Neural progenitor cell (in vitro differentiated cells): ENCODE results near the gene C6orf132. TPM values are rescaled to one million over a fixed set of nuclear protein-coding genes. Genes with fewer than 3 reads are reported as not detected.

ENCODE experiments used
- DNase-seq: peaks from one replicate; pipeline ENCODE4 v3.0.0-alpha.2; 2016; ENCODE audit warnings: low spot score
- H2AFZ ChIP-seq: fragments of 200-600 bp; sonication (generic); replicated peaks from 2 replicates; pipeline ENCODE4 v1.6.1; 2016; ENCODE audit warnings: antibody characterized with exemption
- H3F3A ChIP-seq: fragments of 200-600 bp; sonication (generic); 2 replicates; pipeline ENCODE4 v1.6.1; 2016; ENCODE audit warnings: antibody characterized with exemption, low read depth
- H3K27ac ChIP-seq: fragments of 200-600 bp; sonication (generic); 2 replicates; pipeline ENCODE4 v1.5.1; 2016; ENCODE audit warnings: mild to moderate bottlenecking
- H3K27me3 ChIP-seq: fragments of 200-600 bp; sonication (generic); 2 replicates; pipeline ENCODE4 v1.6.1; 2016; ENCODE audit warnings: mild to moderate bottlenecking, moderate library complexity
- H3K36me3 ChIP-seq: fragments of 200-600 bp; sonication (generic); 2 replicates; pipeline ENCODE4 v1.5.1; 2016
- H3K4me1 ChIP-seq: fragments of 200-600 bp; sonication (generic); 2 replicates; pipeline ENCODE4 v1.6.1; 2016; ENCODE audit warnings: mixed run types
- H3K4me2 ChIP-seq: fragments of 200-600 bp; sonication (generic); 2 replicates; pipeline ENCODE4 v1.6.1; 2016
- H3K4me3 ChIP-seq: fragments of 200-600 bp; sonication (generic); 2 replicates; pipeline ENCODE4 v1.5.1; 2016
- H3K79me2 ChIP-seq: fragments of 200-600 bp; sonication (generic); 2 replicates; pipeline ENCODE4 v1.6.1; 2016; ENCODE audit warnings: low read depth
- H3K9ac ChIP-seq: fragments of 200-600 bp; sonication (generic); 2 replicates; pipeline ENCODE4 v1.6.1; 2016
- H3K9me3 ChIP-seq: fragments of 200-600 bp; sonication (generic); 2 replicates; pipeline ENCODE4 v1.5.1; 2016; ENCODE audit warnings: low read depth
- H4K20me1 ChIP-seq: fragments of 200-600 bp; sonication (generic); 2 replicates; pipeline ENCODE4 v1.6.1; 2016; ENCODE audit warnings: low read depth
- H3K27ac Mint-ChIP-seq: 3 replicates; pipeline ENCODE4 v1.8.0; 2021; ENCODE audit warnings: mixed read lengths
- H3K27me3 Mint-ChIP-seq: 2 replicates; pipeline ENCODE4 v1.8.0; 2022; ENCODE audit warnings: low read depth, mild to moderate bottlenecking, inconsistent platforms, moderate library complexity, mixed read lengths; ENCODE audit not compliant: insufficient read depth
- H3K36me3 Mint-ChIP-seq: 3 replicates; pipeline ENCODE4 v1.8.0; 2021; ENCODE audit warnings: mixed read lengths
- H3K4me1 Mint-ChIP-seq: 3 replicates; pipeline ENCODE4 v1.8.0; 2021; ENCODE audit warnings: mixed read lengths
- H3K4me3 Mint-ChIP-seq: 3 replicates; pipeline ENCODE4 v1.8.0; 2021; ENCODE audit warnings: mild to moderate bottlenecking, moderate library complexity, mixed read lengths
- H3K9me3 Mint-ChIP-seq: 3 replicates; pipeline ENCODE4 v1.8.0; 2020; ENCODE audit warnings: mixed read lengths
- EZH2 ChIP-seq: fragments of 200-600 bp; sonication (generic); IDR thresholded peaks from 2 replicates; pipeline ENCODE4 v1.6.1; 2017; ENCODE audit warnings: antibody characterized with exemption, mild to moderate bottlenecking, moderate library complexity
- EZH2phosphoT487 ChIP-seq: fragments of 200-600 bp; sonication (generic); IDR thresholded peaks from 2 replicates; pipeline ENCODE4 v1.6.1; 2017; ENCODE audit warnings: antibody characterized with exemption
- total RNA-seq: library from RNA; depleted of rRNA; stranded (reverse); fragments of >200 nt; gene quantifications from 2 replicates; pipeline ENCODE4 v1.2.3, GENCODE V29; 2015; ENCODE audit warnings: low replicate concordance
- TF ChIP-seq, protein P1 (sequence below): fragments of 200-600 bp; sonication (generic); IDR thresholded peaks from 2 replicates; pipeline ENCODE4 v1.5.1; 2017; ENCODE audit warnings: antibody characterized with exemption, mild to moderate bottlenecking

C6orf132 gene
- total RNA-seq, 1 donor from 2014 or later: 1.8 TPM

DNA sequence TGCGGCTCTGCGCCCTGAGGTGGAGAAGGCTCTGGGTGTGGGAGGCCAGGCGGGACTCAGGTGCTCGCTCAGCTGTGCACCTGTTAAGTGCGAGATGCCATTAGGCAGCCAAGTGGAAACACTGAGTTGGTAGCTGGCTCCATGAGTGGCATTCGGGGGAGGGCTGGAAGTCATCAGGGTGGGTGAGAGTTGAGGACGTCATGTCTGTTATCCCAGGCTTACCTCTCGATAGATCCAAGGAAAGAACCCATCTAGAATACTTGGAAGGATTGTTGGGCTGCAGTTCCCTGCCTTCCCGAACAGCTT, 50.7 kb downstream of the C6orf132 start:
- no peaks in the 10 kb centered on the region for H3K4me1 Mint-ChIP-seq
- no peaks in the 10 kb centered on the region for H3K9me3 Mint-ChIP-seq
- no peak overlapping the region for H3K4me2 ChIP-seq
- H4K20me1 ChIP-seq: no peaks in the 10 kb centered on the region
- no peak overlapping the region for H3K27ac ChIP-seq
- H3K9me3 ChIP-seq: no peaks in the 10 kb centered on the region
- H3K27me3 Mint-ChIP-seq: peaks cover 2% of the 10 kb centered on the region
- H3F3A ChIP-seq: no peaks in the 10 kb centered on the region
- no peaks in the 10 kb centered on the region for H3K36me3 Mint-ChIP-seq
- H3K36me3 ChIP-seq: no peaks in the 10 kb centered on the region
- H3K4me3 ChIP-seq: no peak overlapping the region
- DNase-seq: no peak
- no peaks in the 10 kb centered on the region for H3K4me1 ChIP-seq
- no peak overlapping the region for H2AFZ ChIP-seq
- H3K79me2 ChIP-seq: no peaks in the 10 kb centered on the region
- no peak overlapping the region for H3K9ac ChIP-seq
- TF ChIP-seq, protein P1, sequence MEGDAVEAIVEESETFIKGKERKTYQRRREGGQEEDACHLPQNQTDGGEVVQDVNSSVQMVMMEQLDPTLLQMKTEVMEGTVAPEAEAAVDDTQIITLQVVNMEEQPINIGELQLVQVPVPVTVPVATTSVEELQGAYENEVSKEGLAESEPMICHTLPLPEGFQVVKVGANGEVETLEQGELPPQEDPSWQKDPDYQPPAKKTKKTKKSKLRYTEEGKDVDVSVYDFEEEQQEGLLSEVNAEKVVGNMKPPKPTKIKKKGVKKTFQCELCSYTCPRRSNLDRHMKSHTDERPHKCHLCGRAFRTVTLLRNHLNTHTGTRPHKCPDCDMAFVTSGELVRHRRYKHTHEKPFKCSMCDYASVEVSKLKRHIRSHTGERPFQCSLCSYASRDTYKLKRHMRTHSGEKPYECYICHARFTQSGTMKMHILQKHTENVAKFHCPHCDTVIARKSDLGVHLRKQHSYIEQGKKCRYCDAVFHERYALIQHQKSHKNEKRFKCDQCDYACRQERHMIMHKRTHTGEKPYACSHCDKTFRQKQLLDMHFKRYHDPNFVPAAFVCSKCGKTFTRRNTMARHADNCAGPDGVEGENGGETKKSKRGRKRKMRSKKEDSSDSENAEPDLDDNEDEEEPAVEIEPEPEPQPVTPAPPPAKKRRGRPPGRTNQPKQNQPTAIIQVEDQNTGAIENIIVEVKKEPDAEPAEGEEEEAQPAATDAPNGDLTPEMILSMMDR: no peak
- no peak overlapping the region for H3K4me3 Mint-ChIP-seq
- peaks cover 2% of the 10 kb centered on the region for H3K27me3 ChIP-seq
- H3K27ac Mint-ChIP-seq: no peak overlapping the region

DNA sequence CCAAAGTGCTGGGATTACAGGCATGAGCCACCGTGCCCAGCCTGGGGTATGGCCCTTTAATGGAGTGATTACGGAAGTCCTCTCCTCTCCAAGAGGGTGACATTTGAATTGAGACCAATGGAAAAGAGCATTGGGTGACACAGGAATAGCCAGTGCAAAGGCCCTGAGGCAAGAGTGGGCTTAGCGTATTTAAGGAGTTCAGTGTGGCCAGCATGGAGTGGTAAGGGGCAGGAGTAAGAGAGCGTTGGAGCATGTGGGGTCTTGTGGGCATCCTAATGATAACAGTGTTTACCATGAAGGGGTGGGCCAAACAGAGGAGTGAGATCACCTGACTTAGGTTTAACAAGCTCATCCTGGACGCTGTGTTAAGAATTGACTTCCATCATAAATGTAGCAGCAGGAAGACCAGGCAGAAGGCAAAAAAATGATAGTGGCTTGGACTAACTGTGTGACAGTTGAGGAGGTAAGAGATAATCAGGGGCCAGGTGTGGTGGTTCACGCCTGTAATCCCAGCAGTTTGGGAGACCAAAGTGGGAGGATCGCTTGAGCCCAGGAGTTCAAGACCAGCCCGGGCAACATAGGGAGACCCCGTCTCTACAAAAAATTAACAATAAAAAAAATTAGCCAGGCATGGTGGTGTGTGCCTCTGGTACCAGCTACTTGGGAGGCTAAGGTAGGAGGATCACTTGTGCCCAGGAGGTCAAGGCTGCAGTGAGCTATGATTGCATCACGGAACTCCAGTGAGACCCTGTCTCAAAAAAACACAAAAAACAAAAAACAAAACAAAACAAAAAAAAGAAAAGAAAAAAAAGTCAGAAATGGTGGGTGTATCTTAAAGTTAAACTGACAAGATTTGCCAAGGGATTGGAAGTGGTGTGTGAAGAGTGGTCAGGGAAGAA, 51.4 kb downstream of the C6orf132 start:
- H4K20me1 ChIP-seq: no peaks in the 10 kb centered on the region
- H3K9ac ChIP-seq: no peak overlapping the region
- H3K79me2 ChIP-seq: no peaks in the 10 kb centered on the region
- H3K4me1 Mint-ChIP-seq: no peaks in the 10 kb centered on the region
- no peak for TF ChIP-seq EZH2phosphoT487
- TF ChIP-seq, protein P1: no peak
- no peak for TF ChIP-seq EZH2
- H3K9me3 ChIP-seq: no peaks in the 10 kb centered on the region
- H3K27ac ChIP-seq: no peak overlapping the region
- no peaks in the 10 kb centered on the region for H3K4me1 ChIP-seq
- H3K9me3 Mint-ChIP-seq: no peaks in the 10 kb centered on the region
- H3K27me3 Mint-ChIP-seq: no peaks in the 10 kb centered on the region
- H3K4me3 ChIP-seq: no peak overlapping the region
- no peak overlapping the region for H3K27ac Mint-ChIP-seq
- no peak overlapping the region for H3K4me3 Mint-ChIP-seq
- H3K36me3 ChIP-seq: no peaks in the 10 kb centered on the region
- H3K27me3 ChIP-seq: peaks cover 2% of the 10 kb centered on the region
- H2AFZ ChIP-seq: no peak overlapping the region
- H3K36me3 Mint-ChIP-seq: no peaks in the 10 kb centered on the region
- H3F3A ChIP-seq: no peaks in the 10 kb centered on the region
- no peak for DNase-seq
- H3K4me2 ChIP-seq: no peak overlapping the region

DNA sequence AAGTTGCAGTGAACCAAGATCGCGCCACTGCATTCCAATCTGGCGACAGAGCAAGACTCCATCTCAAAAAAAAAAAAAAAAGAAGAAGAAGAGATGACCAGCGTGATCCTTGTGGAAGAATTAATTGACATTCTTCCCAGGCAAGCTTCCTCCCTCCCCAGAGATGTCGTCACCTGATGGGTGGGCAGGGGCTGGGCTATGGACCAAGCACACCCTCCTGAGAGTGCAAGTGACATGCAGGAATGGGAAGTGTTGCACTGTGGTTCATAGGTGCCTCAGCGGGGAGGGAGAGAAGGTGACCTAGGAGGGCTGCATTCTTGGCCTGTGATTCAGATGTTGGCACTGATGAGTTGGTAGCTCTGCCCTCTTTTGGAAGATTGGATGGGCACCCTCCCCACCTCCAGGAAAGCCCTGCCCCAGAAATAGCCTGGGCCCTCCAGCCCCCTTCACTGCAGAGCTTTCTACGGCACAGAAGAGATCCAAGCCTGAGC, 54.3 kb downstream of the C6orf132 start:
- Histone ChIP-seq H3F3A (no peaks in the 10 kb centered on the region), H3K9ac (no peak overlapping the region), H3K4me1 (no peaks in the 10 kb centered on the region), H3K27me3 (peaks cover 2% of the 10 kb centered on the region), H3K27ac (no peak overlapping the region), H4K20me1 (no peaks in the 10 kb centered on the region), H3K36me3 (no peaks in the 10 kb centered on the region), H3K4me3 (no peak overlapping the region), H3K79me2 (no peaks in the 10 kb centered on the region), H2AFZ (no peak overlapping the region), H3K9me3 (no peaks in the 10 kb centered on the region), H3K4me2 (no peak overlapping the region)
- TF ChIP-seq EZH2 (no peak), EZH2phosphoT487 (no peak)
- TF ChIP-seq, protein P1: no peak
- Mint-ChIP-seq H3K27ac (no peak overlapping the region), H3K27me3 (no peaks in the 10 kb centered on the region), H3K36me3 (no peaks in the 10 kb centered on the region), H3K4me3 (no peak overlapping the region), H3K4me1 (no peaks in the 10 kb centered on the region), H3K9me3 (no peaks in the 10 kb centered on the region)
- DNase-seq: no peak
